NCI-H2196 (cell line): ENCODE data around the gene RNF223.

ENCODE experiments used
- DNase-seq: peaks from one replicate; lab custom pipeline; 2025; ENCODE audit not compliant: unreplicated experiment; lab: John Stamatoyannopoulos, UW

RNF223 gene

GRCh38 chr1:1047407-1047806 is 26.7 kb downstream of the RNF223 start:
- DNase-seq: no peak

- no peak for DNase-seq
Measured at GRCh38 chr1:1046767-1047166, 27.3 kb downstream of the RNF223 start.

GRCh38 chr1:1046243-1046642 is 27.9 kb downstream of the RNF223 start:
- DNase-seq: no peak

- no peak for DNase-seq
Measured at GRCh38 chr1:1045129-1045528, 29.0 kb downstream of the RNF223 start.

- DNase-seq: no peak
Measured at GRCh38 chr1:1044455-1045078, 29.5 kb downstream of the RNF223 start.

GRCh38 chr1:1043921-1044320 is 30.2 kb downstream of the RNF223 start:
- no peak for DNase-seq

- DNase-seq: no peak
Measured at GRCh38 chr1:1043411-1043810, 30.7 kb downstream of the RNF223 start.

GRCh38 chr1:1042835-1043234 is 31.3 kb downstream of the RNF223 start:
- no peak for DNase-seq

- DNase-seq: no peak
Measured at GRCh38 chr1:1041873-1042272, 32.2 kb downstream of the RNF223 start.

GRCh38 chr1:1041092-1041523 is 33.0 kb downstream of the RNF223 start:
- DNase-seq: no peak

- DNase-seq: peak; percentile 81
Measured at GRCh38 chr1:1040004-1040991, 33.8 kb downstream of the RNF223 start.

GRCh38 chr1:1039145-1039910 is 34.8 kb downstream of the RNF223 start:
- no peak for DNase-seq

- DNase-seq: no peak
Measured at GRCh38 chr1:1038694-1039093, 35.4 kb downstream of the RNF223 start.

- no peak for DNase-seq
Measured at GRCh38 chr1:1037366-1038327, 36.5 kb downstream of the RNF223 start.

- DNase-seq: no peak
Measured at GRCh38 chr1:1035291-1035943, 38.7 kb downstream of the RNF223 start.

- DNase-seq: no peak
Measured at GRCh38 chr1:1034439-1034781, 39.7 kb downstream of the RNF223 start.

GRCh38 chr1:1033731-1034438 is 40.2 kb downstream of the RNF223 start:
- no peak for DNase-seq

GRCh38 chr1:1033009-1033587 is 41.0 kb downstream of the RNF223 start:
- peak; percentile 98 for DNase-seq

GRCh38 chr1:1032424-1032823 is 41.7 kb downstream of the RNF223 start:
- DNase-seq: no peak
